K562 (cell line): ENCODE data around the gene DDX20. TPM values are rescaled to one million over a fixed set of nuclear protein-coding genes. Genes with fewer than 3 reads are reported as not detected.
A peak's percentile ranks its signal among the peaks of the same experiment; 100 is the strongest.

ENCODE experiments used
- FOXK2 ChIP-seq, 2 experiments: fragments of 450-650 bp; IDR thresholded peaks in 1 of 2; conservative IDR thresholded peaks in 1 of 2; 2 replicates each; pipeline ENCODE4 v1.6.1; 2016; ENCODE audit warnings: low read depth in 2 of 2, mild to moderate bottlenecking in 1 of 2
- KAT8 ChIP-seq: fragments of 450-650 bp; IDR thresholded peaks from 2 replicates; pipeline ENCODE4 v1.6.1; 2016; ENCODE audit warnings: low read depth, mild to moderate bottlenecking
- KLF6 ChIP-seq: fragments of 250-450 bp; sonication (Bioruptor Pico); IDR thresholded peaks from 2 replicates; pipeline ENCODE4 v1.4.0; 2020; ENCODE audit warnings: mild to moderate bottlenecking, moderate library complexity, borderline replicate concordance
- MBD2 ChIP-seq: sonication (generic); IDR thresholded peaks from 2 replicates; pipeline ENCODE4 v1.6.1; 2016; ENCODE audit warnings: low read depth, borderline replicate concordance
- MGA ChIP-seq: fragments of 450-650 bp; IDR thresholded peaks from 2 replicates; pipeline ENCODE4 v1.6.1; 2016; ENCODE audit warnings: mild to moderate bottlenecking, moderate library complexity
- NR2C2 ChIP-seq, 2 experiments: fragments of 200-800 bp in 1 of 2; sonication (Bioruptor generic) in 1 of 2; sonication (generic) in 1 of 2; formaldehyde crosslinking in 1 of 2; IDR thresholded peaks; 2 replicates each; pipeline versions ENCODE4 v1.6.1 to v1.8.0; 2016 to 2022; ENCODE audit warnings: mild to moderate bottlenecking in 1 of 2, missing compliant biosample characterization in 1 of 2, missing genetic modification characterization in 1 of 2, missing genetic modification reagents in 1 of 2
- ZBTB1 ChIP-seq: sonication (generic); formaldehyde crosslinking; IDR thresholded peaks from 2 replicates; pipeline ENCODE4 v1.8.1; 2023; ENCODE audit warnings: missing genetic modification reagents, low read depth, mild to moderate bottlenecking, borderline replicate concordance
- ZNF212 ChIP-seq: fragments of 450-650 bp; formaldehyde crosslinking; IDR thresholded peaks from 2 replicates; pipeline ENCODE4 v1.4.0; 2020; ENCODE audit warnings: mild to moderate bottlenecking
- polyA plus RNA-seq, 8 experiments: library from polyadenylated mRNA; depleted of rRNA in 4 of 8; stranded (reverse) in 5 of 8; unstranded in 3 of 8; fragments of >200 nt; fragmentation: Nextera tagmentation in 2 of 8; fragmentation: Illumina TruSeq in 1 of 8; extraction: Ambion mirVana in 2 of 8; extraction: Trizol in 1 of 8; gene quantifications; 2 replicates each; pipeline versions ENCODE4 v1.2.1 to v1.2.3, GENCODE V29; 2011 to 2014; ENCODE audit warnings: inconsistent platforms in 1 of 8, missing spikeins in 1 of 8
- total RNA-seq, 7 experiments: library from RNA; depleted of rRNA in 6 of 7; stranded (reverse); fragments of >200 nt in 6 of 7; fragmentation: Illumina TruSeq in 2 of 7; extraction: Trizol in 2 of 7; gene quantifications; 2 replicates each; pipeline versions ENCODE4 v1.2.1 to v1.2.3, GENCODE V29; 2011 to 2021; ENCODE audit warnings: low replicate concordance in 1 of 7
- TF ChIP-seq, protein P1 (sequence below): sonication (generic); formaldehyde crosslinking; IDR thresholded peaks from 2 replicates; pipeline ENCODE4 v1.5.0; 2020; ENCODE audit warnings: missing genetic modification reagents
- TF ChIP-seq, protein P2 (sequence below): fragments of 450-650 bp; IDR thresholded peaks from 2 replicates; pipeline ENCODE4 v1.6.1; 2016; ENCODE audit warnings: low read depth, mild to moderate bottlenecking, moderate library complexity
- TF ChIP-seq, protein P3 (sequence below): sonication (generic); formaldehyde crosslinking; IDR thresholded peaks from 2 replicates; pipeline ENCODE4 v1.8.1; 2023; ENCODE audit warnings: mild to moderate bottlenecking, missing genetic modification reagents

DDX20 gene
- total and polyA plus RNA-seq, 9 of the 15 experiments (the other 6 are each of a cell fraction or from before 2014, with no cell fraction given): 8.3 to 33.4 (median 24.5) TPM

- TF ChIP-seq MGA (no peak), ZNF212 (CRISPR knock-in tag) (no peak), FOXK2 (conservative IDR thresholded peaks at IDR 0.05 in 1 of 2, IDR thresholded peaks at IDR 0.05 in 1 of 2; ENCODE audit: low read depth in 2 of 2) (no peak), ZBTB1 (peak; percentile 21; the same call in 1 of the 2 replicates), KLF6 (CRISPR knock-in tag) (no peak), NR2C2 (CRISPR knock-in tag; IDR thresholded peaks at IDR 0.05) (no peak), NR2C2 (tag; IDR thresholded peaks at IDR 0.05) (0 out of 2 replicates have a peak, but pooled peaks have one; percentile 36), MBD2 (no peak), KAT8 (no peak)
- TF ChIP-seq, protein P1, sequence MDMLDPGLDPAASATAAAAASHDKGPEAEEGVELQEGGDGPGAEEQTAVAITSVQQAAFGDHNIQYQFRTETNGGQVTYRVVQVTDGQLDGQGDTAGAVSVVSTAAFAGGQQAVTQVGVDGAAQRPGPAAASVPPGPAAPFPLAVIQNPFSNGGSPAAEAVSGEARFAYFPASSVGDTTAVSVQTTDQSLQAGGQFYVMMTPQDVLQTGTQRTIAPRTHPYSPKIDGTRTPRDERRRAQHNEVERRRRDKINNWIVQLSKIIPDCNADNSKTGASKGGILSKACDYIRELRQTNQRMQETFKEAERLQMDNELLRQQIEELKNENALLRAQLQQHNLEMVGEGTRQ (CRISPR knock-in tag): no peak
- TF ChIP-seq, protein P2, sequence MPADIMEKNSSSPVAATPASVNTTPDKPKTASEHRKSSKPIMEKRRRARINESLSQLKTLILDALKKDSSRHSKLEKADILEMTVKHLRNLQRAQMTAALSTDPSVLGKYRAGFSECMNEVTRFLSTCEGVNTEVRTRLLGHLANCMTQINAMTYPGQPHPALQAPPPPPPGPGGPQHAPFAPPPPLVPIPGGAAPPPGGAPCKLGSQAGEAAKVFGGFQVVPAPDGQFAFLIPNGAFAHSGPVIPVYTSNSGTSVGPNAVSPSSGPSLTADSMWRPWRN: no peak
- TF ChIP-seq, protein P3, sequence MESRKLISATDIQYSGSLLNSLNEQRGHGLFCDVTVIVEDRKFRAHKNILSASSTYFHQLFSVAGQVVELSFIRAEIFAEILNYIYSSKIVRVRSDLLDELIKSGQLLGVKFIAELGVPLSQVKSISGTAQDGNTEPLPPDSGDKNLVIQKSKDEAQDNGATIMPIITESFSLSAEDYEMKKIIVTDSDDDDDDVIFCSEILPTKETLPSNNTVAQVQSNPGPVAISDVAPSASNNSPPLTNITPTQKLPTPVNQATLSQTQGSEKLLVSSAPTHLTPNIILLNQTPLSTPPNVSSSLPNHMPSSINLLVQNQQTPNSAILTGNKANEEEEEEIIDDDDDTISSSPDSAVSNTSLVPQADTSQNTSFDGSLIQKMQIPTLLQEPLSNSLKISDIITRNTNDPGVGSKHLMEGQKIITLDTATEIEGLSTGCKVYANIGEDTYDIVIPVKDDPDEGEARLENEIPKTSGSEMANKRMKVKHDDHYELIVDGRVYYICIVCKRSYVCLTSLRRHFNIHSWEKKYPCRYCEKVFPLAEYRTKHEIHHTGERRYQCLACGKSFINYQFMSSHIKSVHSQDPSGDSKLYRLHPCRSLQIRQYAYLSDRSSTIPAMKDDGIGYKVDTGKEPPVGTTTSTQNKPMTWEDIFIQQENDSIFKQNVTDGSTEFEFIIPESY (CRISPR knock-in tag): no peak
Measured at GRCh38 chr1:111738436-111739193, 17.1 kb upstream of the DDX20 start (continued).
